ENCODE results near the gene SLC39A7.

DNA sequence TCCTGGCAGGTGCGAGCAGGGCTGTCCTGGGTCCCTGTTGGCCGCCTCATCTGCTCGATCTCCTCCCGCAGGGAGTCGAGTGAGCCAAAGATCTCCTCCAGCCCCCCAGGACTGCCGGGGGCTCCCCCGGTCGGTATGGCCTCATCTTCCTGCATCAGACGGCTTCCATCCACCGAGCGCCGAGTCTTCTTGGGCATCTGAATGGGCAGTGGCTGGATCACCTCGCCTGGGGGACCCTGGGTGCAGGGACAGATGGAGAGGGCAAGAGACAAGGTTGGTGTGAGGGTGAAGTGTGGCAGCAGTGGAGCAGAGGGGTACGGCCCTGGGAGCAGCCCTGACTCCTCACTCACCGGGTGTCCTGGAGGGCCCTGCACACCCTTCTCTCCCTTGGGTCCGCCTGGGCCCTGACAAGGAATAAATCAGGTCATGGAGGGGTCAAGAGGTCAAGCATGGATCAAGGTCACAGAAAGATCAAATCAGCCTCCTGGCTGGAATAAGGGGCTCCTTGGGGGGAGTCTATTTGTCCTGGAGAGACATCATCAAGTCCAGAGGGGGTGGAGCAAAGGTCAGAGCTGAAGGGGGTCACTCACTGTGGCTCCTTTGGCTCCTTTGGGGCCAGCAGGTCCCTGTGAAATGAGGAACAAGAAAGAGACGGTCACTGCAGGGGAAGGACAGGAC, 34.9 kb upstream of the SLC39A7 start:
- no peak for TF ChIP-seq POLR2A (IDR thresholded peaks at IDR 0.05; ENCODE audit: extremely low read depth, insufficient read length)
- no peak for TF ChIP-seq CTCF (IDR thresholded peaks at IDR 0.05; ENCODE audit: low read depth, low read length)

All from NB4 (cell line).